GM18870 (cell line): ENCODE measurements around the gene SYT1.

Experiments
- ATAC-seq: cut with Tn5 transposase; IDR thresholded peaks from one replicate; pipeline ENCODE4 v1.9.1; 2021; ENCODE audit warnings: moderate library complexity; ENCODE audit not compliant: unreplicated experiment

SYT1 gene

GRCh38 chr12:78888568-78888967 lies 24.0 kb downstream of the SYT1 start:
- ATAC-seq = peak; percentile 94

DNA sequence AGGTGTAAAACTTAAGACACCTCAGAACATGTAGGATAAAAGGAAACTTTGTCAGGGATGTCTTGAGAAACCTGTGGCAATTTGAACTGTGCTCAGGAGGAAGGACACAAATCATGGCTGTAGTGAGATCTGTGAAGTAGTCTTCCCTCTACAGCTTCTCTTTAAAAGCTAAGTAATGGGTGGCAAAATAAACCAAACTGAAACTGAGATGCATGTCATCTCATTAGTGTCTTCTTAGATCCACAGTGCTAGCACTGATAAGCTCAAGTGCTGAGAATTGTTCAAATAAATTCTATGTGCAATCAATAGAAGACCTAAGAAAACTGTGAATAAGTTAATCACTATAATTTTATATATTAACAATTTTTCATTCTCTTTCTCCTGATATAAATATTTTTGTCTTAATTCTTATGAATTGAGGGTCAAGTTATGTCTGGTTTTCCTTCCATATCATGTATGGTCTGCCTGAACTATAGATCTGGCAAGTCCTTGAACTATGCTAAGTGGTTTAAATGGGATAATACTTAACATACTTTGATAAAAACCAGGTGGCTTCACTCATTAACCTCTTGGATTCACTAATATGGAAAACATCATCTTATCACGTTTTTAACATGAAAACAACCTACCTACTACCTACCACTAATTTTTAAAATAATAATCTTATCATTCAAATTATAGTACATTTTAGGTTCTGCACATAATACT lies 27.2 kb downstream of the SYT1 start:
- no peak for ATAC-seq

GRCh38 chr12:78898416-78898815 lies 33.8 kb downstream of the SYT1 start:
- no peak for ATAC-seq

GRCh38 chr12:78914859-78915331 lies 50.3 kb downstream of the SYT1 start:
- no peak for ATAC-seq

- ATAC-seq = no peak
Measured at GRCh38 chr12:78916845-78917480, 52.4 kb downstream of the SYT1 start.

DNA sequence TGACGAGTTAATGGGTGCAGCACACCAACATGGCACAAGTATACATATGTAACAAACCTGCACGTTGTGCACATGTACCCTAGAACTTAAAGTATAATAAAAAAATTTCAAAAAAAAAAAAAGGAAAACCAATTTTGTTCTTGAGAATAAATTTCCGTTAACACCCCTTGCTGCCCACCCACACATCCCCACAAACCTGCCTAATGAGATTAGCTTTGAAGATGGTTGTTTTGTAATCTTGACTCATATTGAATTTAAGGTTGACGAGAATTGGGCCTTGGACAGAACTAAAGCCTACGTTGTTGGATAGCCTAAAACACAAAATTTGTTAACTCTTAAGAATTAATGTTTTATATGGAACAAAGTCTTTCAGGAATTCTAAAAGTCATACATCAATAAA lies 52.9 kb downstream of the SYT1 start:
- ATAC-seq = no peak

DNA sequence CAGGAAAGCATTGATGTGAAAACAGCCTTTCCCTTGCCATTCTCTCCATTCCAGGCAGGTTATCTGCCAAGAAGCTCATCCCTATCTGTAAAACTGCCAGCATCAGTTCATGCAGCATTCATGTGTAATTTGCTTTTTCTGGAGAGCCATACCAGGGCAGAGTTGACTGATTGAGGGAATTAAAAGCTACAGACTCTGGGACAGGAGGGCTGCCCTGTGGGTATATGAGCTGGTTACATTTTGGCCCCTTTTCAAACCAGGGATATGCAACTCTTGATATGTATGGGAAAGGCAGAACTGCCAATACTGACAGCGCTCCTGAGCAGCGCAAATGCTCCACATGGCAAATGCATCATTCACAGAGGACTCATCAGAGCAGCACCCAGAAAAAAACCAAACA lies 53.7 kb downstream of the SYT1 start:
- ATAC-seq = no peak

DNA sequence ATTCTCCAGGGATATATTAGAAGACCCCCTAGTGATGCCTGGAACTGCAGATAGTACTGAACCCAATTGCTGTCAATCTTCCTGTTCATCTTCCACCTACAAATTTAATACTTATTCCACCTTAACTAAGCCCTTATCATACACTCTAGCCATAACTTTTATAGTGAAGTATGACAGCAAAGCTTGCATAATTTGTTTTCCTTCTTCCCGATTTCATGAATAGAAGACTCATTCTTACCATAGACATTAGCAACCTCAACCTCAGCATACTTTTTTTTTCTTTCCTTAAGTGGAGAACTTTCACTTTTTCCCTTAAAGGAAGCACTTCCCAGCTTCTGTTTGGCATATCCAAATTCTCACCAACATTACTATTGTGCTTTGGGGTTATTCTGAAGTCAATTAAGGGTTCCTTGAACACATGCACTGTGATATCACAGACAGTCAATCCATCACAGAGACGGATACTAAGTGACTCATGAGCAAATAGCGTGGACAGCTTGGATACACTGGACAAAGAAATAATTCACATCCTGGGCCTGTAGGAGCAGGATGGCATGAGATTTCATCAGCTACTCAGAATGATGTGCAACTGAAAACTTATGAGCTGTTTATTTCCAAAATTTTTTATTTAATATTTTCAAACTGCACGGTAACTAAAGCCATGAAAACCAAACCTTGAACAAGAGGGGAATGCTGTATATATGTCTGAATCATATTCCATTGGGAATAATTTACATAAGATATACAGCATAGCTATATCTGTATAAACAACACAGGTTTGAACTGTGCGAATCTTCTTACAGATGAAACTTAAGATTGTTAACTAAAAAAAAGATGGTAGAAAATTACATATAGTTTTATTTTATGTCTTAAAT lies 63.9 kb downstream of the SYT1 start:
- no peak for ATAC-seq

GRCh38 chr12:78929075-78929418 lies 64.5 kb downstream of the SYT1 start:
- ATAC-seq = no peak

GRCh38 chr12:78931466-78931990 lies 67.0 kb downstream of the SYT1 start:
- no peak for ATAC-seq

DNA sequence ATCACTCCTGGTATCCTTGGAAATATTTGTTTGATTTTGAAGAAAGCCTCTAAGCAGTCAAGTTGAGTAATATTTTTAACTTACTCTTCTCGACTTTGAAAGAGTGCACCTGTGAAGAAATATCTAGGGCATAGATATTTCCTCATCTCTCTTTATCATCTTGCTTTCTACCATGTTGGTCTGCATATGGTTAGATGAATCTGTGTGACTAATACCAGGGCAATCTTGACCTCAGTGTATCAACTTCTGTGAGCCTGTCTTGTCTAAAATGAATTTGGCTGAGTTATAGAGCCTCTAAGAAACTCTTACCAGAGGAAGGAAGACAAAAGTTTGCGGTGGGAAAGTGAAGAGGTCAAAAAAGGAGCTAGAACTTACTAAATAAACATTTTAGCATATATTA lies 68.4 kb downstream of the SYT1 start:
- no peak for ATAC-seq

DNA sequence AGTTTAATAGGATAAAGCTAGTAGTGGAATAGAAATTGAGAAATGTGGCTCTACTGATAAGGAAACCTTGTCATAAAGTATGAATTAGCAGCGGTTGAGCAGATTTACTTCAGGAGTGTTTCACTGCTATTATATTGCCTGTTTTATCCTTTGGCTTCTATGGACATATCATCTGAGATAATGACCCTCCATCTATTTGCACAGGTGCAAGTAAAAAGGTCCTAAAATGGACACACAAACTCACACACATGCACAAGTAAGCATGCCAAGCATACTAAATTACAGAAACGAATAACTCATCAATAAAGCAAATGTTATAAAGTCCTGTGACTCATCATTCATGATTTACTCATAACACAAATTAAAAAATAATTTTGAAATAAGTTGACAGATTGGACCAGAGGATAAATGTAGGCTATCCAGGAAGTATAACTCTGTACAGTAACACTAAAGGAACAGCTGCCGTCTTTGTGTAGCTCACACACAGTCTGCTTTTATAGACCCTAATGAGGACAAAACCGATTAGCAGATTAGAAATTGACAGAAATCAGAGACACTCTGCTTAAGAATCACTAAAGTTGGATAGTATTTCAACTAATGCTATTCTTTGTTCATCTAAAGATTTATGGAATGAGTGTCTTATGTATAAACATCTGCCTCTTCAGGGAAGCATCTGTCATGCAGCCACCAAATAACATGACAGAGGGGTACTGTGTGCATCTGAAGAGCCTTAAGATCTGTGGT lies 73.9 kb downstream of the SYT1 start:
- ATAC-seq = no peak

- ATAC-seq = no peak
Measured at GRCh38 chr12:78949532-78949931, 85.0 kb downstream of the SYT1 start.

DNA sequence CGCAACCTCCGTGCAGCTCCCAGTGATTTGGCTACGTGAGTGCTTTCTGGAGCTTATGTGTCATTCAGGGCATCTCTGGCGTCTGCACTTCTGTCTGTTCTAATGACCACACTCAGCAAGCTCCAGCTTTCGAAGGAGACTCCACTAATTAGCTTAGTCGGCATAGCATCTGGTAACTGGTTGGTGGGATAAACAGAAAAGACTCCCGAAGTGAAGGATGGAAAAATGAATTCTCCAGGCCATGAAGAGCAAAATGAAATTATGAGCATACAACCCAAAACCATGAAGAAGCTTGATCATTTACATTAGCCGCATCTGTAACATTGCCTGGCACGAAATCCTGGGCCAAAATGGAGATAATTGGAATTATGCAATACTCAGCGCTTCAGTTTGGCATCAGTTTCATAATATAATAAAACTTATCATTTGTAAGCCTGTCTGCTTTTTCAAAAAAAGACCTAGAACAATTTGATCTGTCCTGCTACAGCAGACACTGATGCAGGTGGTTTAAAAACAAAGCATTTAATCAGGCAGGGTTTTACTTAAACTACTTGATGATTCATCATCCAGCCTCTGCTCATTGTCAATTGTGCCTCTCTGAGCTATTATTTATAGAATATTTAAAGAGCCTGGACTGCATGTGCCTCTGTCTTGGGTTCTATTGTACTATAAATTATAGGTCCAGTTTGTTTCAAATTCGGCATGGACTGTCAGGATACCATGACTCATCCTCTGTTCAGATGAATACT lies 87.4 kb downstream of the SYT1 start:
- no peak for ATAC-seq

GRCh38 chr12:78952552-78952929 lies 88.0 kb downstream of the SYT1 start:
- ATAC-seq = no peak

GRCh38 chr12:78958941-78959340 lies 94.4 kb downstream of the SYT1 start:
- ATAC-seq = no peak

GRCh38 chr12:78959556-78959955 lies 95.0 kb downstream of the SYT1 start:
- ATAC-seq = no peak

- no peak for ATAC-seq
Measured at GRCh38 chr12:78961171-78961570, 96.6 kb downstream of the SYT1 start.

DNA sequence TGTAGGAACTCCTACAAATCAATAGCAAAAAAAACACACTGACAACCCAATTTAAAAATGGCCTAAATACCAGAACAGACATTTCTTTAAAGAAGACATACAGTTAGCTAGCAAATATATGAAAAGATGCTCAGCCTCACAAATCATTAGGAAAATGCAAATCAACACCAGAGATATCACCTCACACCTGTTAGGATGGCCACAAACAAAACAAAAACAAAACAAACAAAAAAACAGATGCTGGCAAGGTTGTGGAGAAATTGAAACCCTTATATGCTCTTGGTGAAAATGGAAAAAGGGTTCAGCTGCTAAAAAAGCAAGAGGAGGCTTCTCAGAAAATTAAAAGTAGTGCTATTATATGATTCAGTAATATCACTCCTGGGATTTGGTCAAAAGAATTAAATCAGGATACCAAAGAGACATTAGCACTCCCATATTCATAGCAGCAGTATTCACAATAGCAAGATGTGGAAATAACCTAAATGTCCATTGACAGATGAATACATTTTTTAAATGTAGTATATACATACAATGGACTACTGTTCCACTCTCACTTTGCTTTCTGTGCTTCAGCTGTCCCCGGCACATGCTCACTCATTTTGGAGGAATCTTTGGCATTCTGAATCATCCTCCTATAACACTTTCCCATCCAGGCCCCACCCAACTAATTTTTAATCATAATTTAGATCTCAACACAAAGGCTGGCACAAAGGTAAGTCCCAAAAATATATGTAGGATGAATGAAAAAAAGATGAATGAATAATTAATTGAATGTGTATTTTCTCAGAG lies 99.1 kb downstream of the SYT1 start:
- no peak for ATAC-seq
